Lower lobe of right lung (tissue), 2 donors: ENCODE measurements around the gene RAD51B. TPM values are rescaled to one million over a fixed set of nuclear protein-coding genes. Genes with fewer than 3 reads are reported as not detected.

Experiments used
- ATAC-seq, 2 donors: fragments of 200-7000 bp; cut with Tn5 transposase; one replicate each; pipeline ENCODE4 v1.9.1; 2020 to 2022; ENCODE audit warnings: mild to moderate bottlenecking in 2 of 2, moderate library complexity in 2 of 2
- DNase-seq: peaks from one replicate; pipeline ENCODE4 v3.0.0-alpha.2; 2020
- H3K27ac ChIP-seq: fragments of 200-600 bp; one replicate; pipeline ENCODE4 v1.8.0; 2022
- H3K27me3 ChIP-seq: fragments of 200-600 bp; one replicate; pipeline ENCODE4 v1.8.0; 2022; ENCODE audit warnings: low read depth
- H3K36me3 ChIP-seq: fragments of 200-600 bp; one replicate; pipeline ENCODE4 v1.8.0; 2022; ENCODE audit warnings: mild to moderate bottlenecking
- H3K4me1 ChIP-seq: fragments of 200-600 bp; one replicate; pipeline ENCODE4 v1.8.0; 2022
- H3K4me3 ChIP-seq: fragments of 200-600 bp; one replicate; pipeline ENCODE4 v1.8.0; 2022; ENCODE audit warnings: mild to moderate bottlenecking
- H3K9me3 ChIP-seq: fragments of 200-600 bp; one replicate; pipeline ENCODE4 v1.8.0; 2022
- CTCF ChIP-seq: fragments of 200-600 bp; IDR thresholded peaks from one replicate; pipeline ENCODE4 v1.8.0; 2022; ENCODE audit warnings: antibody characterized with exemption, mild to moderate bottlenecking
- intact Hi-C: fragments of 100-400 bp; cut with DNase I; formaldehyde crosslinking; loops from one replicate; pipeline ENCODE4 v1.11.0; 2022
- total RNA-seq: library from RNA; stranded (reverse); fragmentation: NEBNext Ultra II Directional; extraction: Animal tissue kit (Norgen Biotek cat#: 25700); gene quantifications from one replicate; pipeline ENCODE4 v1.2.1, GENCODE V29; 2021
- donor health status: DM: no; HTN: yes; CAD: no; lungs with severe emphysema.

Gene RAD51B
- total RNA-seq, 1 donor from 2014 or later: 22.2 TPM

- no peak overlapping the region for H3K27ac ChIP-seq
- no peaks in the 10 kb centered on the region for H3K36me3 ChIP-seq
- DNase-seq: no peak
- no peak for ATAC-seq
- no peaks in the 10 kb centered on the region for H3K27me3 ChIP-seq
- no peaks in the 10 kb centered on the region for H3K9me3 ChIP-seq
- TF ChIP-seq CTCF: no peak
- intact Hi-C loops: no loop called here
- H3K4me3 ChIP-seq: no peak overlapping the region
- H3K4me1 ChIP-seq: no peaks in the 10 kb centered on the region
These were observed 175.0 kb downstream of the RAD51B start for GRCh38 chr14:67994531-67994930.

- DNase-seq (no peak), ATAC-seq (no peak)
- H3K27ac ChIP-seq: no peak overlapping the region
- intact Hi-C loops: no loop called here
- H3K4me1 ChIP-seq: no peaks in the 10 kb centered on the region
- no peaks in the 10 kb centered on the region for H3K27me3 ChIP-seq
- H3K9me3 ChIP-seq: no peaks in the 10 kb centered on the region
- no peaks in the 10 kb centered on the region for H3K36me3 ChIP-seq
- no peak for TF ChIP-seq CTCF
- H3K4me3 ChIP-seq: no peak overlapping the region
These were observed 176.7 kb downstream of the RAD51B start for GRCh38 chr14:67996235-67996634.

- Histone ChIP-seq H3K27ac (no peak overlapping the region), H3K36me3 (no peaks in the 10 kb centered on the region), H3K4me3 (no peak overlapping the region), H3K27me3 (no peaks in the 10 kb centered on the region), H3K9me3 (no peaks in the 10 kb centered on the region), H3K4me1 (no peaks in the 10 kb centered on the region)
- intact Hi-C loops: no loop called here
- ATAC-seq: no peak
- no peak for TF ChIP-seq CTCF
- DNase-seq: no peak
These were observed 179.3 kb downstream of the RAD51B start for GRCh38 chr14:67998834-67999233.

- TF ChIP-seq CTCF: no peak
- Histone ChIP-seq H3K27me3 (no peaks in the 10 kb centered on the region), H3K4me3 (no peak overlapping the region), H3K36me3 (no peaks in the 10 kb centered on the region), H3K4me1 (no peaks in the 10 kb centered on the region), H3K9me3 (no peaks in the 10 kb centered on the region), H3K27ac (no peak overlapping the region)
- no peak for ATAC-seq
- DNase-seq: no peak
- intact Hi-C loops: no loop called here
These were observed 179.7 kb downstream of the RAD51B start for GRCh38 chr14:67999290-67999689.

- H3K27me3 ChIP-seq: no peaks in the 10 kb centered on the region
- no peak for TF ChIP-seq CTCF
- H3K9me3 ChIP-seq: no peaks in the 10 kb centered on the region
- no peak overlapping the region for H3K27ac ChIP-seq
- H3K36me3 ChIP-seq: no peaks in the 10 kb centered on the region
- ATAC-seq (no peak), DNase-seq (no peak)
- H3K4me1 ChIP-seq: no peaks in the 10 kb centered on the region
- intact Hi-C loops: no loop called here
- no peak overlapping the region for H3K4me3 ChIP-seq
These were observed 180.3 kb downstream of the RAD51B start for GRCh38 chr14:67999705-68000384.
